Measurements from ENCODE around the gene B4GALT2. TPM values are rescaled to one million over a fixed set of nuclear protein-coding genes. Genes with fewer than 3 reads are reported as not detected.

The B4GALT2 gene
- total and polyA plus RNA-seq, 9 of the 15 experiments (the other 6 are each of a cell fraction or from before 2014, with no cell fraction given): 1.3 to 86.8 (median 43.8) TPM

- TF ChIP-seq PRDM10 (IDR thresholded peaks at IDR 0.05; ENCODE audit: partially characterized antibody) (peak; percentile 8), CHD2 (IDR thresholded peaks at IDR 0.05; ENCODE audit: low read depth, low read length) (no peak), ZFP30 (CRISPR knock-in tag; IDR thresholded peaks at IDR 0.05; ENCODE audit: borderline replicate concordance) (no peak), YBX1 (IDR thresholded peaks at IDR 0.05) (no peak), PPARD (CRISPR knock-in tag; IDR thresholded peaks at IDR 0.05) (no peak), POLR2H (tag; IDR thresholded peaks at IDR 0.05; ENCODE audit: low read depth) (no peak), POLR2AphosphoS5 (IDR thresholded peaks at IDR 0.05; ENCODE audit: control insufficient read depth, insufficient read depth, low read depth, low read length) (no peak), SMAD3 (CRISPR knock-in tag; conservative IDR thresholded peaks at IDR 0.05) (no peak), HMG20A (CRISPR knock-in tag; conservative IDR thresholded peaks at IDR 0.05) (no peak), ZNF212 (CRISPR knock-in tag; IDR thresholded peaks at IDR 0.05) (no peak), ZBTB2 (IDR thresholded peaks at IDR 0.05) (no peak), ZNF551 (CRISPR knock-in tag; IDR thresholded peaks at IDR 0.05) (no peak), KLF1 (tag; IDR thresholded peaks at IDR 0.05) (no peak; the same call in 1 of the 2 replicates), KAT8 (IDR thresholded peaks at IDR 0.05; ENCODE audit: low read depth) (no peak), ZNF184 (CRISPR knock-in tag; IDR thresholded peaks at IDR 0.05) (no peak), MXD1 (CRISPR knock-in tag; IDR thresholded peaks at IDR 0.05; ENCODE audit: borderline replicate concordance, poor library complexity, severe bottlenecking) (no peak), POLR2B (IDR thresholded peaks at IDR 0.05; ENCODE audit: low read depth, partially characterized antibody) (peak; percentile 54), SLC30A9 (CRISPR knock-in tag; IDR thresholded peaks at IDR 0.05) (no peak), ILK (tag; IDR thresholded peaks at IDR 0.05; ENCODE audit: borderline replicate concordance, low read depth) (no peak), ARID2 (IDR thresholded peaks at IDR 0.05) (no peak), SNAPC5 (CRISPR knock-in tag; IDR thresholded peaks at IDR 0.05) (no peak), PURB (CRISPR knock-in tag; IDR thresholded peaks at IDR 0.05; ENCODE audit: low read depth) (no peak), U2AF1 (optimal IDR thresholded peaks at IDR 0.05; ENCODE audit: low read depth, low read length) (no peak), RB1 (IDR thresholded peaks at IDR 0.05; ENCODE audit: low read depth) (peak; percentile 76)
Measured at GRCh38 chr1:43978551-43979260, at the start of gene B4GALT2 (continued).

Measured in K562 (cell line).